GM12878 (cell line): ENCODE data around the gene AMN1.
"Not testable (repeated sequence)": the region's sequence is repeated elsewhere in the genome, so short reads cannot be mapped to it uniquely, and the experiment has no call there.

ENCODE experiments used
- CREB1 ChIP-seq: IDR thresholded peaks from 2 replicates; pipeline ENCODE4 v1.6.1; 2012; ENCODE audit warnings: low read depth, mild to moderate bottlenecking, inconsistent platforms
- FOS ChIP-seq: IDR thresholded peaks from 3 replicates; pipeline ENCODE4 v1.6.1; 2011; ENCODE audit warnings: borderline replicate concordance; ENCODE audit not compliant: insufficient read length; ENCODE audit errors: extremely low read depth
- POLR2A ChIP-seq: IDR thresholded peaks from 2 replicates; pipeline ENCODE4 v1.6.1; 2011; ENCODE audit warnings: low read depth, mild to moderate bottlenecking, low read length
- TF ChIP-seq, protein P1 (sequence below), 3 experiments: IDR thresholded peaks in 2 of 3; conservative IDR thresholded peaks in 1 of 3; 2 replicates each; pipeline ENCODE4 v1.5.1; 2011; ENCODE audit warnings: low read depth in 3 of 3, low read length in 3 of 3, mild to moderate bottlenecking in 3 of 3, control low read depth in 2 of 3, moderate library complexity in 2 of 3, inconsistent platforms in 1 of 3, mixed read lengths in 1 of 3; ENCODE audit not compliant: control insufficient read depth in 2 of 3, insufficient read depth in 1 of 3; ENCODE audit errors: extremely low read depth in 1 of 3

DNA sequence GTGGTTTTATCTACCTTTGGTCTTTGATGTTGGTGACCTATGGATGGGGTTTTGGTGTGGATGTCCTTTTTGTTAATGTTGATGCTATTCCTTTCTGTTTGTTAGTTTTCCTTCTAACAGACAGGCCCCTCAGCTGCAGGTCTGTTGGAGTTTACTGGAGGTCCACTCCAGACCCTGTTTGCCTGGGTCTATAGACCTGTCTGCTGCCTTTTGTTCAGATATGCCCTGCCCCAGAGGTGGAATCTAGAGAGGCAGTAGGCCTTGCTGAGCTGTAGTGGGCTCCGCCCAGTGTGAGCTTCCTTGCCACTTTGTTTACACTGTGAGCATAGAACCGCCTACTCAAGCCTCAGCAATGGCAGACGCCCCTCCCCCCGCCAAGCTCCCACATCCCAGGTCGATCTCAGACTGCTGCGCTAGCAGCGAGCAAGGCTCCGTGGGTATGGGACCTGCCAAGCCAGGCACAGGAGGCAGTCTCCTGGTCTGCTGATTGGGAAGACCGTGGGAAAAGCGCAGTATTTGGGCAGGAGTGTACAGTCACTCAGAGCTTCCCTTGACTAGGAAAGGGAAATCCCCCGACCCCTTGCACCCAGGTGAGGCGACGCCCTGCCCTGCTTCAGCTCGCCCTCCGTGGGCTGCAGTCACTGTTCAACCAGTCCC, 10.2 kb downstream of the AMN1 start:
- TF ChIP-seq FOS, POLR2A, CREB1: not testable (repeated sequence)
- TF ChIP-seq, protein P1, sequence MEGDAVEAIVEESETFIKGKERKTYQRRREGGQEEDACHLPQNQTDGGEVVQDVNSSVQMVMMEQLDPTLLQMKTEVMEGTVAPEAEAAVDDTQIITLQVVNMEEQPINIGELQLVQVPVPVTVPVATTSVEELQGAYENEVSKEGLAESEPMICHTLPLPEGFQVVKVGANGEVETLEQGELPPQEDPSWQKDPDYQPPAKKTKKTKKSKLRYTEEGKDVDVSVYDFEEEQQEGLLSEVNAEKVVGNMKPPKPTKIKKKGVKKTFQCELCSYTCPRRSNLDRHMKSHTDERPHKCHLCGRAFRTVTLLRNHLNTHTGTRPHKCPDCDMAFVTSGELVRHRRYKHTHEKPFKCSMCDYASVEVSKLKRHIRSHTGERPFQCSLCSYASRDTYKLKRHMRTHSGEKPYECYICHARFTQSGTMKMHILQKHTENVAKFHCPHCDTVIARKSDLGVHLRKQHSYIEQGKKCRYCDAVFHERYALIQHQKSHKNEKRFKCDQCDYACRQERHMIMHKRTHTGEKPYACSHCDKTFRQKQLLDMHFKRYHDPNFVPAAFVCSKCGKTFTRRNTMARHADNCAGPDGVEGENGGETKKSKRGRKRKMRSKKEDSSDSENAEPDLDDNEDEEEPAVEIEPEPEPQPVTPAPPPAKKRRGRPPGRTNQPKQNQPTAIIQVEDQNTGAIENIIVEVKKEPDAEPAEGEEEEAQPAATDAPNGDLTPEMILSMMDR (IDR thresholded peaks at IDR 0.05 in 2 of 3, conservative IDR thresholded peaks at IDR 0.05 in 1 of 3; ENCODE audit: control insufficient read depth in 2 of 3, extremely low read depth in 1 of 3, insufficient read depth in 1 of 3, low read depth in 3 of 3, low read length in 3 of 3) = not testable (repeated sequence)
